WTC11 (cell line): ENCODE data around the gene ERG28. TPM values are rescaled to one million over a fixed set of nuclear protein-coding genes. Genes with fewer than 3 reads are reported as not detected.

Experiments
- ATAC-seq: fragments of 200-7000 bp; cut with Tn5 transposase; 2 replicates; pipeline ENCODE4 v1.10.0; 2021; ENCODE audit warnings: mild to moderate bottlenecking, moderate library complexity
- CTCF ChIA-PET: fragments of 300-600 bp; sonication (Branson Sonifier 250); formaldehyde crosslinking; loops from one replicate; lab custom pipeline; 2021; ENCODE audit warnings: antibody characterized with exemption; lab: Charles Lee
- POLR2A ChIA-PET: fragments of 350-600 bp; sonication (Branson Sonifier 250); formaldehyde crosslinking; loops from one replicate; lab custom pipeline; 2021; ENCODE audit warnings: antibody characterized with exemption; lab: Charles Lee
- DNase-seq: peaks from one replicate; pipeline ENCODE4 v3.0.0; 2021; ENCODE audit warnings: low spot score
- H3K27ac Mint-ChIP-seq: 2 replicates; pipeline ENCODE4 v1.8.0; 2021; ENCODE audit warnings: mixed read lengths
- H3K27me3 Mint-ChIP-seq: 2 replicates; pipeline ENCODE4 v1.8.0; 2021; ENCODE audit warnings: low read depth, mild to moderate bottlenecking, moderate library complexity, mixed read lengths
- H3K36me3 Mint-ChIP-seq: 2 replicates; pipeline ENCODE4 v1.8.0; 2021; ENCODE audit warnings: mixed read lengths
- H3K4me1 Mint-ChIP-seq: 2 replicates; pipeline ENCODE4 v1.8.0; 2022; ENCODE audit warnings: mixed read lengths
- H3K4me3 Mint-ChIP-seq: 2 replicates; pipeline ENCODE4 v1.8.0; 2021; ENCODE audit warnings: mild to moderate bottlenecking, moderate library complexity, mixed read lengths
- H3K9me3 Mint-ChIP-seq: 2 replicates; pipeline ENCODE4 v1.8.0; 2021; ENCODE audit warnings: mixed read lengths
- ARID4B ChIP-seq: sonication (generic); formaldehyde crosslinking; IDR thresholded peaks from 2 replicates; pipeline ENCODE4 v1.8.0; 2023; ENCODE audit warnings: missing genetic modification reagents, mild to moderate bottlenecking, borderline replicate concordance
- ATF1 ChIP-seq: sonication (generic); formaldehyde crosslinking; IDR thresholded peaks from 2 replicates; pipeline ENCODE4 v1.8.1; 2023; ENCODE audit warnings: mild to moderate bottlenecking, moderate library complexity, missing genetic modification reagents
- CBFB ChIP-seq: sonication (generic); formaldehyde crosslinking; IDR thresholded peaks from 2 replicates; pipeline ENCODE4 v1.8.1; 2022; ENCODE audit warnings: mild to moderate bottlenecking, low read depth, missing genetic modification reagents
- CDX4 ChIP-seq: fragments of 250-450 bp; sonication (Bioruptor Pico); IDR thresholded peaks from 2 replicates; pipeline ENCODE4 v1.9.0; 2021; ENCODE audit warnings: moderate library complexity, mild to moderate bottlenecking, inconsistent platforms, borderline replicate concordance
- ERG ChIP-seq: fragments of 250-450 bp; sonication (Bioruptor Pico); IDR thresholded peaks from 2 replicates; pipeline ENCODE4 v1.8.0; 2021; ENCODE audit warnings: mild to moderate bottlenecking
- FOXJ3 ChIP-seq: sonication (generic); formaldehyde crosslinking; IDR thresholded peaks from 2 replicates; pipeline ENCODE4 v1.9.0; 2021; ENCODE audit warnings: missing genetic modification reagents, mild to moderate bottlenecking, borderline replicate concordance
- FOXK1 ChIP-seq: sonication (generic); formaldehyde crosslinking; IDR thresholded peaks from 2 replicates; pipeline ENCODE4 v1.8.0; 2022; ENCODE audit warnings: mild to moderate bottlenecking, moderate library complexity, missing genetic modification reagents
- HMGXB4 ChIP-seq: sonication (generic); formaldehyde crosslinking; IDR thresholded peaks from 2 replicates; pipeline ENCODE4 v1.8.1; 2023; ENCODE audit warnings: mild to moderate bottlenecking, moderate library complexity, missing genetic modification reagents
- KAT7 ChIP-seq: sonication (generic); formaldehyde crosslinking; IDR thresholded peaks from 2 replicates; pipeline ENCODE4 v1.8.1; 2023; ENCODE audit warnings: missing genetic modification reagents, mild to moderate bottlenecking, borderline replicate concordance
- SP1 ChIP-seq: sonication (generic); formaldehyde crosslinking; conservative IDR thresholded peaks from 2 replicates; pipeline ENCODE4 v1.8.1; 2022; ENCODE audit warnings: missing genetic modification reagents
- TEAD1 ChIP-seq: sonication (generic); formaldehyde crosslinking; IDR thresholded peaks from 2 replicates; pipeline ENCODE4 v1.8.0; 2022; ENCODE audit warnings: mild to moderate bottlenecking, missing genetic modification reagents
- USF1 ChIP-seq: sonication (generic); formaldehyde crosslinking; IDR thresholded peaks from 2 replicates; pipeline ENCODE4 v1.8.0; 2022; ENCODE audit warnings: mild to moderate bottlenecking, missing genetic modification reagents
- USF2 ChIP-seq: sonication (generic); formaldehyde crosslinking; IDR thresholded peaks from 2 replicates; pipeline ENCODE4 v1.8.1; 2023; ENCODE audit warnings: mild to moderate bottlenecking, missing genetic modification reagents, moderate library complexity
- ZNF121 ChIP-seq: sonication (generic); formaldehyde crosslinking; IDR thresholded peaks from 2 replicates; pipeline ENCODE4 v1.8.0; 2023; ENCODE audit warnings: missing genetic modification reagents
- ZNF263 ChIP-seq: sonication (generic); formaldehyde crosslinking; IDR thresholded peaks from 2 replicates; pipeline ENCODE4 v1.8.1; 2022; ENCODE audit warnings: low read depth, mild to moderate bottlenecking, moderate library complexity, missing genetic modification reagents
- total RNA-seq: library from RNA; stranded (reverse); gene quantifications from 3 replicates; pipeline ENCODE4 v1.2.3, GENCODE V29; 2021

Gene ERG28
- total RNA-seq, 1 experiment from 2014 or later, result 27.9 TPM

- H3K27me3 Mint-ChIP-seq, result no peaks in the 10 kb centered on the region
- H3K4me1 Mint-ChIP-seq, result peaks cover 64% of the 10 kb centered on the region
- TF ChIP-seq SP1 (CRISPR knock-in tag) (0 out of 2 replicates have a peak, but pooled peaks have one; percentile 9), TEAD1 (CRISPR knock-in tag) (0 out of 2 replicates have a peak, but pooled peaks have one; percentile 4), CBFB (CRISPR knock-in tag) (no peak), USF1 (CRISPR knock-in tag) (no peak)
- peak; percentile 71 for ATAC-seq
- H3K27ac Mint-ChIP-seq, result peak overlapping the region; percentile 99
- CTCF ChIA-PET, result interaction anchor here (1.1 to 1.7 kb wide), 5 partner anchors 23 to 113 kb away, joined by 3 to 15 read pairs (median 4); partner anchors contain the start of genes ERG28, FLVCR2 and TTLL5
- POLR2A ChIA-PET, result interaction anchor here (0.6 to 1.0 kb wide), 2 partner anchors 29 to 1500 kb away, joined by 3 to 6 read pairs; partner anchors contain the start of genes ERG28 and TTLL5
- DNase-seq, result peak; percentile 28
- H3K9me3 Mint-ChIP-seq, result no peaks in the 10 kb centered on the region
- peaks cover 4% of the 10 kb centered on the region; the same call in 1 of the 2 replicates for H3K36me3 Mint-ChIP-seq
- H3K4me3 Mint-ChIP-seq, result peak overlapping the region; percentile 59
These were observed 29.2 kb downstream of the ERG28 start for GRCh38 chr14:75631453-75631831.

GRCh38 chr14:75630695-75631452, 29.8 kb downstream of the ERG28 start:
- no peaks in the 10 kb centered on the region for H3K9me3 Mint-ChIP-seq
- peak overlapping the region; percentile 59 for H3K4me3 Mint-ChIP-seq
- H3K36me3 Mint-ChIP-seq, result peaks cover 4% of the 10 kb centered on the region; the same call in 1 of the 2 replicates
- peaks cover 58% of the 10 kb centered on the region for H3K4me1 Mint-ChIP-seq
- TF ChIP-seq ATF1 (CRISPR knock-in tag) (no peak), ZNF263 (CRISPR knock-in tag) (peak; percentile 73; the same call in 1 of the 2 replicates), USF2 (CRISPR knock-in tag) (0 out of 2 replicates have a peak, but pooled peaks have one; percentile 13), CBFB (CRISPR knock-in tag) (no peak), KAT7 (CRISPR knock-in tag) (0 out of 2 replicates have a peak, but pooled peaks have one; percentile 44), ERG (CRISPR knock-in tag) (no peak), ARID4B (no peak), FOXK1 (CRISPR knock-in tag) (0 out of 2 replicates have a peak, but pooled peaks have one; percentile 56), SP1 (CRISPR knock-in tag) (peak; percentile 44; the same call in 1 of the 2 replicates)
- POLR2A ChIA-PET, result interaction anchor here (1.0 kb wide), 1 partner anchor 30 kb away, joined by 6 read pairs; the partner anchor contains the start of genes ERG28 and TTLL5
- no peaks in the 10 kb centered on the region for H3K27me3 Mint-ChIP-seq
- peak overlapping the region; percentile 99 for H3K27ac Mint-ChIP-seq
- ATAC-seq (peak; percentile 88), DNase-seq (peak; percentile 77)
- CTCF ChIA-PET, result interaction anchor here (1.1 to 1.7 kb wide), 5 partner anchors 23 to 112 kb away, joined by 3 to 15 read pairs (median 4); partner anchors contain the start of genes ERG28, FLVCR2 and TTLL5

GRCh38 chr14:75628816-75629215, 31.9 kb downstream of the ERG28 start:
- no peaks in the 10 kb centered on the region for H3K27me3 Mint-ChIP-seq
- no peak overlapping the region for H3K27ac Mint-ChIP-seq
- CTCF ChIA-PET, result no interaction called here
- no peak for ATAC-seq
- peaks cover 52% of the 10 kb centered on the region for H3K4me1 Mint-ChIP-seq
- H3K9me3 Mint-ChIP-seq, result no peaks in the 10 kb centered on the region
- POLR2A ChIA-PET, result no interaction called here
- no peak for DNase-seq
- no peaks in the 10 kb centered on the region for H3K36me3 Mint-ChIP-seq
- no peak overlapping the region for H3K4me3 Mint-ChIP-seq
- TF ChIP-seq HMGXB4 (no peak), CDX4 (CRISPR knock-in tag) (no peak), SP1 (CRISPR knock-in tag) (no peak), ZNF121 (CRISPR knock-in tag) (no peak), FOXJ3 (no peak), USF1 (CRISPR knock-in tag) (no peak)
